Astrocyte of the cerebellum (primary cell): Measurements from ENCODE around the gene WDR18.

ENCODE experiments used
- DNase-seq: peaks from one replicate; pipeline ENCODE4 v3.0.0-alpha.2; 2011; ENCODE audit warnings: low read depth
- H3K4me3 ChIP-seq: 2 replicates; pipeline ENCODE4 v1.5.1; 2011; ENCODE audit warnings: mild to moderate bottlenecking, low read depth, low read length, moderate library complexity
- CTCF ChIP-seq: IDR thresholded peaks from 2 replicates; pipeline ENCODE4 v1.5.1; 2012; ENCODE audit warnings: low read length, low read depth, moderate library complexity, mild to moderate bottlenecking; ENCODE audit errors: missing control alignments
- in situ Hi-C: cut with HindIII; loops from 2 replicates; pipeline ENCODE4 v1.10.0; 2017; ENCODE audit warnings: low sequenced_read_pairs

The WDR18 gene

GRCh38 chr19:950352-951066 lies 33.6 kb upstream of the WDR18 start:
- no peak for TF ChIP-seq CTCF
- in situ Hi-C loops = no loop called here
- DNase-seq = no peak
- no peak overlapping the region for H3K4me3 ChIP-seq

GRCh38 chr19:952049-952679 lies 32.0 kb upstream of the WDR18 start:
- no peak overlapping the region for H3K4me3 ChIP-seq
- no peak for DNase-seq
- in situ Hi-C loops = no loop called here
- no peak for TF ChIP-seq CTCF

- H3K4me3 ChIP-seq = no peak overlapping the region
- DNase-seq = no peak
- no peak for TF ChIP-seq CTCF
- in situ Hi-C loops = no loop called here
These were observed 31.3 kb upstream of the WDR18 start for GRCh38 chr19:952680-953444.

GRCh38 chr19:953445-954271 lies 30.5 kb upstream of the WDR18 start:
- H3K4me3 ChIP-seq = no peak overlapping the region
- TF ChIP-seq CTCF = no peak

GRCh38 chr19:954272-954671 lies 29.9 kb upstream of the WDR18 start:
- in situ Hi-C loops = no loop called here
- DNase-seq = no peak
- H3K4me3 ChIP-seq = no peak overlapping the region
- no peak for TF ChIP-seq CTCF

More at GRCh38 chr19:953445-954271, 30.5 kb upstream of the WDR18 start:
- no peak for DNase-seq
- in situ Hi-C loops = no loop called here
